Ovary (tissue), 3 donors: ENCODE measurements around the gene CXCR5.

Source experiments
- CTCF ChIP-seq, 3 donors: fragments of 450-650 bp in 2 of 3; fragments of 200-600 bp in 1 of 3; IDR thresholded peaks; one replicate each; pipeline versions ENCODE4 v1.5.1 to v1.8.0; 2016 to 2022; ENCODE audit warnings: antibody characterized with exemption in 3 of 3, mild to moderate bottlenecking in 1 of 3
- EP300 ChIP-seq: sonication (generic); formaldehyde crosslinking; IDR thresholded peaks from one replicate; pipeline ENCODE4 v1.6.1; 2017; ENCODE audit warnings: antibody characterized with exemption
- POLR2A ChIP-seq: fragments of 450-650 bp; IDR thresholded peaks from one replicate; pipeline ENCODE4 v1.6.1; 2017; ENCODE audit warnings: antibody characterized with exemption, mild to moderate bottlenecking, moderate library complexity
- donor health status: DM: no; HTN: no; CAD: no.

- TF ChIP-seq CTCF (IDR thresholded peaks at IDR 0.05), result no peak
- TF ChIP-seq POLR2A, result no peak
- no peak for TF ChIP-seq EP300
These were observed 18.9 kb downstream of the CXCR5 start for GRCh38 chr11:118902336-118903203.
